Calu3 (cell line): Measurements from ENCODE around the gene PEAK1. TPM values are rescaled to one million over a fixed set of nuclear protein-coding genes. Genes with fewer than 3 reads are reported as not detected.

Experiments
- BruUV-seq: library from RNA; stranded (reverse); fragments of 400-500 nt; replicated peaks from 2 replicates; lab custom pipeline; 2021; lab: Mats Ljungman, UMichigan
- CTCF ChIA-PET: fragments of 300-600 bp; sonication (Branson Sonifier 250); formaldehyde crosslinking; loops from one replicate; lab custom pipeline; 2022; ENCODE audit warnings: antibody characterized with exemption; lab: Charles Lee
- DNase-seq: peaks from one replicate; pipeline ENCODE4 v3.0.0; 2022
- H3K27ac Mint-ChIP-seq: one replicate; pipeline ENCODE4 v1.8.0; 2022; ENCODE audit warnings: mixed read lengths; ENCODE audit not compliant: unreplicated experiment
- H3K27me3 Mint-ChIP-seq: one replicate; pipeline ENCODE4 v1.8.0; 2022; ENCODE audit warnings: mixed read lengths; ENCODE audit not compliant: unreplicated experiment
- H3K36me3 Mint-ChIP-seq: one replicate; pipeline ENCODE4 v1.8.0; 2022; ENCODE audit warnings: mild to moderate bottlenecking, moderate library complexity, mixed read lengths; ENCODE audit not compliant: insufficient read depth, unreplicated experiment
- H3K4me1 Mint-ChIP-seq: one replicate; pipeline ENCODE4 v1.8.0; 2022; ENCODE audit warnings: mild to moderate bottlenecking, low read depth, mixed read lengths; ENCODE audit not compliant: unreplicated experiment
- H3K4me3 Mint-ChIP-seq: one replicate; pipeline ENCODE4 v1.8.0; 2022; ENCODE audit warnings: mild to moderate bottlenecking, low read depth, moderate library complexity, mixed read lengths; ENCODE audit not compliant: unreplicated experiment
- H3K9me3 Mint-ChIP-seq: one replicate; pipeline ENCODE4 v1.8.0; 2022; ENCODE audit warnings: low read depth, mixed read lengths; ENCODE audit not compliant: unreplicated experiment
- intact Hi-C: fragments of 100-400 bp; cut with micrococcal nuclease; formaldehyde crosslinking; loops from one replicate; pipeline ENCODE4 v1.10.0; 2022; ENCODE audit not compliant: unreplicated experiment
- total RNA-seq: library from RNA; stranded (reverse); gene quantifications from 2 replicates; pipeline ENCODE4 v1.2.3, GENCODE V29; 2022
- TF ChIP-seq, protein P1 (sequence below): fragments of 200-600 bp; IDR thresholded peaks from one replicate; pipeline ENCODE4 v1.8.0; 2022; ENCODE audit warnings: antibody characterized with exemption; ENCODE audit not compliant: unreplicated experiment

Gene PEAK1
- total RNA-seq, 1 experiment from 2014 or later, result 54.3 TPM

- TF ChIP-seq, protein P1, sequence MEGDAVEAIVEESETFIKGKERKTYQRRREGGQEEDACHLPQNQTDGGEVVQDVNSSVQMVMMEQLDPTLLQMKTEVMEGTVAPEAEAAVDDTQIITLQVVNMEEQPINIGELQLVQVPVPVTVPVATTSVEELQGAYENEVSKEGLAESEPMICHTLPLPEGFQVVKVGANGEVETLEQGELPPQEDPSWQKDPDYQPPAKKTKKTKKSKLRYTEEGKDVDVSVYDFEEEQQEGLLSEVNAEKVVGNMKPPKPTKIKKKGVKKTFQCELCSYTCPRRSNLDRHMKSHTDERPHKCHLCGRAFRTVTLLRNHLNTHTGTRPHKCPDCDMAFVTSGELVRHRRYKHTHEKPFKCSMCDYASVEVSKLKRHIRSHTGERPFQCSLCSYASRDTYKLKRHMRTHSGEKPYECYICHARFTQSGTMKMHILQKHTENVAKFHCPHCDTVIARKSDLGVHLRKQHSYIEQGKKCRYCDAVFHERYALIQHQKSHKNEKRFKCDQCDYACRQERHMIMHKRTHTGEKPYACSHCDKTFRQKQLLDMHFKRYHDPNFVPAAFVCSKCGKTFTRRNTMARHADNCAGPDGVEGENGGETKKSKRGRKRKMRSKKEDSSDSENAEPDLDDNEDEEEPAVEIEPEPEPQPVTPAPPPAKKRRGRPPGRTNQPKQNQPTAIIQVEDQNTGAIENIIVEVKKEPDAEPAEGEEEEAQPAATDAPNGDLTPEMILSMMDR, result no peak
- CTCF ChIA-PET, result interaction anchor here (0.7 kb wide), 1 partner anchor 43 kb away, joined by 5 read pairs; no protein-coding TSS in a partner anchor
- no peak overlapping the region for H3K27ac Mint-ChIP-seq
These were observed 34.4 kb upstream of the PEAK1 start for GRCh38 chr15:77454265-77454664.

DNA sequence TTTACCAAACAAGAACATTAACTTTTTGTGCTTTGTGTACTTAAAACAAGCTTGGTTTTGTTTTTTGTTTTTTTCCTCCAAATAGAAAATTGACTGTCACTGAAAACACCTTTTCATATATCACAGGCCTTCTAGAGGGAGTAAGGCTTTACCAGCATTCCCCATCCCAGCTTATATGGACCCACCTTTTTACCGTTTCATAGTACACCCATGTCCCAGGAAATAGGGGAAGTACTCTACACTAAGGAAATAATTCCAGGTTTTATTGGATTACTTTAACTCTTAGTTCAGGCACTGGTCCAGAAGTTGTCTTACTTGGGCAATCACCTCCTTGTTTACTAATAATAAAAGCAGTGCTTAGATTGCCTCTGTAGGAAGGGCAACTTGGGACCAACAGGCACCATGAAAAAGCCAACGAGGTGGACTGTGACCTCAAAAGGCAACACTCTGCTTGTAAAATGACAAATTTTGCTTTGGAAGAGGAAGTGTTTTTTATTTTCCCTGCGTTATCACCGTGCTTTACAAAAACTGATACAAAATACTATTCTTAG is 27.0 kb upstream of the PEAK1 start:
- CTCF ChIA-PET, result interaction anchor here (0.8 kb wide), 1 partner anchor 51 kb away, joined by 3 read pairs; no protein-coding TSS in a partner anchor
- Mint-ChIP-seq H3K27ac (no peak overlapping the region), H3K36me3 (peaks cover 5% of the 10 kb centered on the region), H3K4me1 (peaks cover 10% of the 10 kb centered on the region), H3K4me3 (no peak overlapping the region), H3K27me3 (no peaks in the 10 kb centered on the region), H3K9me3 (no peaks in the 10 kb centered on the region)
- no peak for DNase-seq
- intact Hi-C loops, result no loop called here
- BruUV-seq, result no TSS peak
- TF ChIP-seq, protein P1, result no peak

More at GRCh38 chr15:77454265-77454664, 34.4 kb upstream of the PEAK1 start:
- H3K36me3 Mint-ChIP-seq, result peaks cover 4% of the 10 kb centered on the region
- H3K4me3 Mint-ChIP-seq, result no peak overlapping the region
- no peaks in the 10 kb centered on the region for H3K27me3 Mint-ChIP-seq
- intact Hi-C loops, result no loop called here
- H3K4me1 Mint-ChIP-seq, result peaks cover 23% of the 10 kb centered on the region
- H3K9me3 Mint-ChIP-seq, result no peaks in the 10 kb centered on the region
- DNase-seq, result no peak
- BruUV-seq, result no TSS peak

DNA sequence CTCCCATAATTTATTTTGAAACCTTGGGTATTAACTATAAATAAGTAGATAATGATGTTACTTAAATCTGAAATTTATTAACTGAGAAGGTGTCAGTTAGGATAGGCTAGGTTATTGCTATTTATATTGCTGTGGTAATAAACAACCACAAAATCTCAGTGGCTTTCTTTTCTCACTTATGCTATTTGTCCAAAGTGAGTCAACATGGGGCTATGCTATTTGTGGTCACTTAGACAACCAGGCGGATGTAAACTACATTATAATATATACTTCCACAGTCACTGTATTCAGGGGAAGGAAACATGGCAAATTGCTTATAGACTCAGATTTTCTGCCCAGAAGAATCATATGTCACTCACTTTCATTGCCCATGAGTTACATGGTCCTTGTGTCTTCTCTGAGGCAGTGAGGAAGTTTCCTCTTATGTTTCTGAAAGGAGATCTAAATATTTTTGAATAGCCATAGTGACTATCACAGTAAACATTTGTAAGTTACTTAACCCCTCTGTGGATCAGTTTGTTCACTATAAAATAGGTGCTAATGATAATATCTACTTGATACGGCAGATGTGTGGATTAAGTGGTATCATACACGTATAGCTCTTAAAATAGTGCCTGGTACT is 20.6 kb upstream of the PEAK1 start:
- intact Hi-C loops, result no loop called here
- CTCF ChIA-PET, result interaction anchor here (0.6 kb wide), 1 partner anchor 10 kb away, joined by 3 read pairs; no protein-coding TSS in a partner anchor
- H3K36me3 Mint-ChIP-seq, result no peaks in the 10 kb centered on the region
- TF ChIP-seq, protein P1, result no peak
- BruUV-seq, result no TSS peak
- H3K27me3 Mint-ChIP-seq, result no peaks in the 10 kb centered on the region
- no peak overlapping the region for H3K4me3 Mint-ChIP-seq
- peak; percentile 6 for DNase-seq
- H3K27ac Mint-ChIP-seq, result peak overlapping the region; percentile 14
- no peaks in the 10 kb centered on the region for H3K9me3 Mint-ChIP-seq
- H3K4me1 Mint-ChIP-seq, result peaks cover 17% of the 10 kb centered on the region

GRCh38 chr15:77437264-77437663 is 17.4 kb upstream of the PEAK1 start:
- BruUV-seq, result no TSS peak
- Mint-ChIP-seq H3K4me3 (no peak overlapping the region), H3K36me3 (no peaks in the 10 kb centered on the region), H3K27ac (no peak overlapping the region), H3K4me1 (peaks cover 17% of the 10 kb centered on the region), H3K9me3 (no peaks in the 10 kb centered on the region), H3K27me3 (no peaks in the 10 kb centered on the region)
- TF ChIP-seq, protein P1, result no peak
- intact Hi-C loops, result no loop called here
- CTCF ChIA-PET, result no interaction called here
- DNase-seq, result no peak
